HG03460 (cell line): Measurements from ENCODE around the gene MPP1.

Experiments
- ATAC-seq: cut with Tn5 transposase; IDR thresholded peaks from one replicate; pipeline ENCODE4 v1.9.1; 2021; ENCODE audit not compliant: unreplicated experiment

MPP1 gene

DNA sequence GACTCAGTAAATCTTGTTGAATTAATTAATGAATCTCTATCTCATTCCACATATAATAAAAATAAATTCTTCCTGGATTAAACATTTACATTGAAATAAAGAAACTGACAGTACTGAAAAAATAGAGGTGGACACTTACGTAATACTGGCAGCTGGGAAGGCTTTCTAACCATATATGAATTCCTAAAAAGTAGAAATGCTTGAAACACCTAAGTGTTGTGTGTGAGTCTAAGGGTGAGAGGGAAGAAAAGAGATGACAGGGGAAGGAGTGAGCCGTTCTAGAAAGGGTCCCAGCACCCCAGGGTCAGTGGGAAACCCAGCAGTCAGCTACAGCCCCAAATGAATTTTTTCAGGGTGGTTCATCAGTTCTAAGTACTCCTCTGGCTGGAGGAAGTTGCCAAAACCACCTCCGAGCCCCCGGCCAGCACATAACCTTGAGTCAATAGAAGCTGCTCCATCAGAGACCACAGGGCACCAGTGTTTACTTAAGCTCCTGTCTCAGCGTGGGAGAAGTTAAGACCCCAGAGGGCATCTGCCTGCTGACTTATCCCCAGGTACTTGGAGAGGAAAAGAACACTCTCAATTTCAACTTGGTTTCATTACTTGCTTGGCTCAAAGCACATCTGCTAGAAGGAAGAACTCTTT is 72.7 kb downstream of the MPP1 start:
- ATAC-seq = no peak

DNA sequence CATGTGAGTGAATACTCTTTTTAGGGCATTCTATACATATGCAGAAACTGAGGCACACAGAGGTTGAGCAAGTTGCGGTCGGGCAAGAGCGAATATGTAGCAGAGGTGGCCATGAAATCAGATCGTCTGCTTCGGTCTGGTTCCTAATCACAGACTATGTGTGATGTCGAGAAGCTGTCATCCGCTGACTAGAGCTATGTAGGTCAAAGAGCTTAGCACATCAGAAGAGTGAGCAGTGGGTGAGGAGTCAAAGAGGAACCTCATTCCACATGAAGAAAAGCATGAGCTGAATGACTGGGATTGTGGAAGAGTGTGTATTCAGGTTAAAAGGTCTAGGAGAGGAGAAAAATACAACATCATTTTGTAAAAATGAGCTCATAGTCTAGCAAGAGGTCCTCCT is 73.4 kb downstream of the MPP1 start:
- ATAC-seq = no peak

DNA sequence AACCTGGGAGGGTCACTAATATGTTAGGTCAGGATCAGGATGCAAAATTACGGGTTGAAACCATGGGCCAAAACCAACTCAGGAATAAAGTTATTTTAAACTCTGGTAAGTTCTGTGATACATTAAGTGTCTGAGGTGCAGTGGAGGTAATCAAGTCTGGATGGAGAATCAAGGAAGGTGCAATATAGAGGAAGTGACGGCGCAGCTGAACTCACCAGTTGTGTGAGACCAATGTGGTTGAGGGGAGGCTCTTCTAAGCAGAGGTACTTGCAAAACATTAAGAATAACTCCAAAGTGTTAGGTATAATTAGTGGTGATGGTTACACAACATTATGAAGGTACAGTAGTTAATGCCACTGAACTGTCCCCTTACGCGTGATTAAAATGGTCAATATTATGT is 74.1 kb downstream of the MPP1 start:
- ATAC-seq = no peak

DNA sequence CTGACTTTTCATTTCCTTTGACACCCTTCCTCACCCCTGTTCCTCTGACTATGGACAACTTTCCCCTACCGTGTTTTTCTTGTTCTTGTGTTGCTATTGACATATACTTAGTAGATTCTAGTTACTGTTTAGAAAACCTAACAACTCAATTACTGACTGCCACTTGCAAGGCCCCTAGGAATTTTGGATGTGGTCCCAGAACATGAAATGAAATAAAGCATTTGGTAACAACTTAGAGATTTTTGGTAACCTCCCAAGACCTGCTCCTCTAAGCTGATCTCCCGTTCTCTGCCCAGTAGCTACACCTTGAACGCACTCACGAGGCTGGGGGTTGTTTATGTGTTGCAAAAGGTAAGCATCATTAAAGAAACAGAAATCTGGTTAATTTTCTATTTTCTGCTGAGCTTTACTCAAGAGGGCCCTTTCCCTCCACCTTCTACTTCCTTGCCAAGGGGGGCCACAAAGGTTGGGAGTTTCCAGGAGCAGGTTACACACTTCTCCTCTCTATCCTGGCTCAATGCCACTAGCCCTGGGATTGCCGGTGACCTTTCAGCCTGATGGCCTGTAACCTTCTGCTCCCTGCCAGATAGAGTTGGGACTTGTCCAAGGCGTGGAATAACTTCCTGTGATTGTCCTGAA is 74.9 kb downstream of the MPP1 start:
- no peak for ATAC-seq

DNA sequence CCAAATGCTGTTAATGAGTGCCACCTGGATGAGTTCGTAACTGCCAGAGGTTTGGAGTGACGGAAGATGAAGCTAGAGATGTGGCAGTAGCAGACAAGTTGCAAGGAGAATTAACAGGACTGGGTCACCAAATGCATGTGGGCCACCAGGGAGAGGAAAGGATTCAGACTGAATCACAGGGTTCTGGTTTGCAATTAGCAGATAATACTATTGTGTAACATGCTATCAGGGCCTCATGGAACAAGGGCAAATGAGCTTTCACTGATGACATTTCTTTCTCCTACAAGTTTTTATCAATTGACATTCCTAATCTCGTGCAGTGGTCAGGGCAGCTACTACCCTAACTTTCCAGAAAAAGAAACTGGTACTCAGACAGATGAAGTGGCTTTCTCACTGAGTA is 75.8 kb downstream of the MPP1 start:
- no peak for ATAC-seq
